DOHH2 (cell line): Measurements from ENCODE around the gene INF2.

Experiments used
- EZH2phosphoT487 ChIP-seq: fragments of 200-600 bp; sonication (generic); IDR thresholded peaks from 2 replicates; pipeline ENCODE4 v1.6.1; 2017; ENCODE audit warnings: borderline replicate concordance, mild to moderate bottlenecking, antibody characterized with exemption, low read length, moderate library complexity, mixed read lengths
- TF ChIP-seq, protein P1 (sequence below): fragments of 200-600 bp; sonication (generic); IDR thresholded peaks from one replicate; pipeline ENCODE4 v1.5.1; 2014; ENCODE audit warnings: antibody characterized with exemption, mild to moderate bottlenecking, low read depth, low read length; ENCODE audit not compliant: poor library complexity, severe bottlenecking

DNA sequence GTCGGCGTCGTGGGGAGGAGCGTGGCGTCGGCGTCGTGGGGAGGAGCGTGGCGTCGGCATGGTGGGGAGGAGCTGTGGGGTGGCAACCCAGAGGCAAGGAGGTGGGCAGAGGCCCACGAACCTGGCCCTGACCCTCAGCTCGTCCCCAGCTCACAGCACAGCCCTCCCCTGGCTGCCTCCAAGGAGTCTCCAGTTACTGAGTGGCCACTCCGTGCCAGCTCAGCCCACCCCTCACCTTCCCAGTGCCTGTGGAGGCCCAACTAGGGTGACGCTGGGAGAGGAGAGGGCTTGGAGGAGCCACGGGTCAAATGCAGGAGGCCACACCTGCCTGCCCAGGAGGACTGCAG lies 40.4 kb downstream of the INF2 start:
- TF ChIP-seq, protein P1, sequence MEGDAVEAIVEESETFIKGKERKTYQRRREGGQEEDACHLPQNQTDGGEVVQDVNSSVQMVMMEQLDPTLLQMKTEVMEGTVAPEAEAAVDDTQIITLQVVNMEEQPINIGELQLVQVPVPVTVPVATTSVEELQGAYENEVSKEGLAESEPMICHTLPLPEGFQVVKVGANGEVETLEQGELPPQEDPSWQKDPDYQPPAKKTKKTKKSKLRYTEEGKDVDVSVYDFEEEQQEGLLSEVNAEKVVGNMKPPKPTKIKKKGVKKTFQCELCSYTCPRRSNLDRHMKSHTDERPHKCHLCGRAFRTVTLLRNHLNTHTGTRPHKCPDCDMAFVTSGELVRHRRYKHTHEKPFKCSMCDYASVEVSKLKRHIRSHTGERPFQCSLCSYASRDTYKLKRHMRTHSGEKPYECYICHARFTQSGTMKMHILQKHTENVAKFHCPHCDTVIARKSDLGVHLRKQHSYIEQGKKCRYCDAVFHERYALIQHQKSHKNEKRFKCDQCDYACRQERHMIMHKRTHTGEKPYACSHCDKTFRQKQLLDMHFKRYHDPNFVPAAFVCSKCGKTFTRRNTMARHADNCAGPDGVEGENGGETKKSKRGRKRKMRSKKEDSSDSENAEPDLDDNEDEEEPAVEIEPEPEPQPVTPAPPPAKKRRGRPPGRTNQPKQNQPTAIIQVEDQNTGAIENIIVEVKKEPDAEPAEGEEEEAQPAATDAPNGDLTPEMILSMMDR = no peak
- no peak for TF ChIP-seq EZH2phosphoT487
